GM21360 (cell line): ENCODE measurements around the gene DNAH10.

ENCODE experiments used
- ATAC-seq: cut with Tn5 transposase; IDR thresholded peaks from one replicate; pipeline ENCODE4 v1.9.1; 2021; ENCODE audit warnings: mild to moderate bottlenecking, moderate library complexity; ENCODE audit not compliant: unreplicated experiment

DNAH10 gene

DNA sequence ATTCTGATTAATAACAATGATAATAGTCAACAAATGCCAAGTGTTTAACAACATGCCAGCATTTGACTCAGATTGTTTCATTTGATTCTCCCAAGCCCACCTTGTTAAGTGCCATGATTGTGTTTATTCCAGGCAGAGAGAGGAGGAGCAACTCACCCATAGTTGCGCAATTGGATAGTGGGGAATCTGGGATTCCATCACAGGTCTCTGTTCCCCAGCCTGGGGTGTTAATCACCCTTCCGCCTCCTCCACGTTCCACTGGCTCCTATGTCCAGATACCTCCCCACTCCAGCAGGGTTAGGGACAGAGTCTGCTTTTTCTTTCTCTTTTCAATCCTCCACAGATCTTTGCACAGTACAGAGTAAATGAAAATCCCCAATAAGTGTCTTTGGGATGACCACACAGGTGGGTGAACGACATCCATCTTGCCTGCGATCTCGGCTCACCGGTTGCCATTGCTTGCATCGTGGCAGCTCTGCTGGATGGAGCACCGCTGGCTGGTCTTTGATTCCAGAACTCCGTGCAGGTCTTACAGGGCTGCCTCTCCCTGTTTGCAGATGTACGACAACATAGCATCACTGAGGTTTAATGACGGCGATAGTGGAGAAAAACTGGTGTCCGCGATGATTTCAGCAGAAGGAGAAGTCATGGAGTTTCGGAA lies 78.8 kb downstream of the DNAH10 start:
- no peak for ATAC-seq

GRCh38 chr12:123843912-123844748 lies 82.0 kb downstream of the DNAH10 start:
- ATAC-seq: no peak

DNA sequence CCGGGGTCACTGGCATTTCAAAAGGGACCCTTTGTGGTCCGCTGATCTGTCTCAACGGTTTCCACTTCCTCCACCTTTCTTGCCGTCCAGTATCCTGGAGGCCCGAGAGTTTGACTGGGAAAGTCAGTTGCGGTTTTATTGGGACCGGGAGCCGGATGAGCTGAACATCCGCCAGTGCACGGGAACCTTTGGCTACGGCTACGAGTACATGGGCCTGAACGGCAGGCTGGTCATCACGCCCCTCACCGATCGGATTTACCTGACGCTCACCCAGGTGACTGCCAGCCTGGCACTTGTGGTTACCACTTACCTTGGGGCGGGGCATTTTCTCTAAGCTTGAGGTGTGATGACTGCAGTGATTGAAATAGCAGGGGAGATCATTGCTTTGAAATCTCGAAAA lies 83.8 kb downstream of the DNAH10 start:
- ATAC-seq: no peak

DNA sequence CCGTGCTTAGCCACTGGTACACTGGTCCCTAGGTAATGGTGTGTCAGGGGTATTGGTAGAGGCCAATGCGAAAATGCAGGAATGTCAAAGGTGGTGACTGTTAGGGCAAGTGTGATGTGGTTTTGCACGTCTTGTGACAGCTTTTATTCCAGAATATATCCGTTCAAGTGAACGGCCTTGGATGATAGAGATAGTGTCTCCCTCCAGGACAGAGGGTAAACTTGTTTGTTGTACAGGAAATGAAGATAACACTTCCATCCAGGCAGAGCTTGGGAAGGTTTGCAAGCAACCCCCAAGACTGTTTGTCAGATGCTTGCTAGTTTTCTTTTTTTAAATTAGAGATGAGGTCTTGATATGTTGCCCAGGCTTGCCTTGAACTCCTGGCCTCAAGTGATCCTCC lies 84.2 kb downstream of the DNAH10 start:
- ATAC-seq: no peak

DNA sequence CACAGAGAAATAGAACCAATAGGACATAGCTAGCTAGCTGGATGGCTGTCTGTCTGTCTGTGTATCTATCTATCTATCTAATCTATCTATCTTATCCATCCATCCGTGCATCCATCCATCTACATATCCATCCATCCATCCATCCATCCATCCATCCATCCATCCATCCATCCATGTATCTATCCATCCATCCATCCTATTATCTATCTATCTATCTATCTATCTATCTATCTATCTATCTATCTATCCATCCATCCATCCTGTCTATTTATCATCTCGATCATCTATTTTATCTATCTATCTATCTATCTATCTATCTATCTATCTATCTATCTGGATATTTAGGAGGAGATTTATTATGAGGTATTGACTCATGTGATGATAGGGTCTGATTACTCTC lies 84.9 kb downstream of the DNAH10 start:
- no peak for ATAC-seq

GRCh38 chr12:123847876-123848275 lies 85.8 kb downstream of the DNAH10 start:
- ATAC-seq: no peak

DNA sequence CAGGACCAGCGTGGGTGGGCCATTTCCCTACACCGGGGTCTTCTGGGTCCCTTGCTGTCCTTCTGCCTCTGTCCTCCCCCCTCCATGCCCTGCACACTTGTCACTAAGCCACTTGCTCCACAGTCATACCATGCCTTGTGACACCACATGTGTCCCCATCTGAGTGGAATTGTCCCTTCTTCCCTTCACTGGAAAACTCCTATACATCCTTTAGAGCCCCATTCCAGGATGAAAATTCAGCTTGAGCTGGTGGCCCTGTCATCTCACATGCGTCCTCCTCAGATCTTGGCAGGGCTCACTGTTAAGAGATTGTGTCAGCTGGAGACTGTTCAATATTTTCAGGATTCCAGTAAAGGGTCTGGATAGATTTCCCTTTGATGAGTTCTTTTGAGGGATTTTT lies 87.4 kb downstream of the DNAH10 start:
- no peak for ATAC-seq

GRCh38 chr12:123850246-123851134 lies 88.4 kb downstream of the DNAH10 start:
- ATAC-seq: no peak

GRCh38 chr12:123853396-123854070 lies 91.4 kb downstream of the DNAH10 start:
- no peak for ATAC-seq

- ATAC-seq: no peak
Observed at GRCh38 chr12:123854232-123854631, 92.1 kb downstream of the DNAH10 start.

DNA sequence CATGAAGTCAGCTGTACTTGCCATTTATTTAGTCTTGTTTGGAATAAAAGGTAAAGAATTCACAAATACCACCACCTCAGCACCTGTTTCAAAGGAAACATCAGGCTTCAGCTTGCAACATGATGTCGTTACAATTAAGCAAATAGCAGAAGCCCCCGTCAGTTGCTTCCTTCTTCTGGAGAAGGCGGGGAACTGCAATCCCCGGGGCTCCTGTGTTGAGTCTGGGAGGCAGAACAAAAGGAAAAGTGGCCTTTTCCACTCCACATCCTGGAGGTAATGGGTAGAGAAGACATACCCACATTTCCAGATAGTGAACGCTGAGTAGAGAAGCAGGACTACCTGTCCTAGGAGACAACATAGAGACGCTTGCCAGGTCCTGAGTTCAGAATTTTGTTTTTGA lies 92.8 kb downstream of the DNAH10 start:
- ATAC-seq: no peak

DNA sequence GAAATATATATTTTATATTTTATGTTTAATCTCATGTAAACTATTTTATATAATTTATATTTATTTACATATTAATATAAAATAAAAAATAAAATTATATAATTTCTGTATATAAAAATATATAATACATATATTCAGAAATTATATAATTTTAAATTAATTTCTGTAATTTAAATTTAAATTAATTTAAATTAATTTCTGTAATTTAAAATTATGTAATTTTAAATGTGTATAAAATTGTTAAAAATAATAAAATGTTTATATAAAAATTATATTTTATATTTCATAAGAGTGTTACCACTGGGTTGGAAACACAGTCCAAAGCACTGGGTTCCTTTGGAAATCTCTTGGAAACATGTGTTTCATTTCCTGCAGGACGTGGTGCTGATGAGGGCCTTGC lies 94.6 kb downstream of the DNAH10 start:
- no peak for ATAC-seq

DNA sequence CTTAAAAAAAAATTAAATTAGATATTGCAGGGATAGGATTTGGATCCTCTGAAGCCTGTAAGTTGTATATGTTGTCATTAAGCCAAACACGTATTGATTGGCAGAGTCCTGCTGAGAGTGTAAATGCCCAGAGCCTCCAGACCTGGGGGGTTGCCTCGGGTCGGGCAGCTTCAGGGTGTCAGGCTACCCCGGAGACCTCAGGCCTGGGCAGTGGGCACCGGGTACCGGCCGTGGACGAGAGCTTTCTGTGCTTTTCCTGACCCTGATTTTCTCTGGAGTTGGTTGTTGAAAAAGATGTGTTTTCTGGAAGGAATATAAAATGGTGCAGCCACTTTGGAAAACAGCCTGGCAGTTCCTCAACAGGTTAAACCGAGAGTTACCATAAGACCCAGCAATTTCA lies 96.1 kb downstream of the DNAH10 start:
- no peak for ATAC-seq

- no peak for ATAC-seq
Observed at GRCh38 chr12:123859035-123859434, 96.9 kb downstream of the DNAH10 start.

- ATAC-seq: no peak
Observed at GRCh38 chr12:123860377-123860776, 98.3 kb downstream of the DNAH10 start.

DNA sequence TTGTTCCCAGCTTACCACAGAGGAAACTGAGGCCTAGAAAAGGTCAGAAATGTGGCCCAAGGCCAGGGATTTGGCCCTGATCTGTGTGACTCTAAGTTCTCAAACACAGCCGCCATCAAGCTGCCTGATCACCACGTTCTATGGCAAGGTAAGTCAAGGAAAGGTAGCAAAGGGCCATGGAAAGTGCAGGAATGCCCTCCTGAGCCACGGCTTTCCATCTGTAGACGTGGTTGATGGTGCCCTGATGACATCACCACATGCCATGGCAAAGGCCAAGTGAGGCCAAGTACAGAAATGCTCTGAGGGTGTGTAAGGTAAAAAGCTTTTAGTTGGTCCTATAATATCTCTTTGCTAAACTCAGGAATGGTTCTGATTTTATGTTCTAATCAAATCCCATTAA lies 99.3 kb downstream of the DNAH10 start:
- no peak for ATAC-seq

DNA sequence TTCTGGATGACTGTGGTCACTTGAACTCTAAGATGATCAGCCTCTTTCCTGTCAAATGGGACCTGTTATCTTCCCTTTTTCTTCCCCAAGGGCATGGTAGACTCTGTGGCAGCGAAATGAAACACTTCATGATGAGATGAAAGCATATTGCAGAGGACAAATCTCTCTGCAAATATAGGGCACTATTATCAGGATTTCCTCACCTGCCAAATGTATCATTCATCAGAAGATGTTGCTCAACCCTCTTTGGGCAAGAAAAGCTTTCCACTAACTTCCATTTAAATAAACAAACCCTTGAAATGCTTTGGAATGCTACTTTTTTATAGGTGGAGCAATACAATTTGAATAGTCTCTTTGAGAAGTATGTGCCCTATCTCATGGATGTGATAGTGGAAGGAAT lies 105.0 kb downstream of the DNAH10 start:
- no peak for ATAC-seq

DNA sequence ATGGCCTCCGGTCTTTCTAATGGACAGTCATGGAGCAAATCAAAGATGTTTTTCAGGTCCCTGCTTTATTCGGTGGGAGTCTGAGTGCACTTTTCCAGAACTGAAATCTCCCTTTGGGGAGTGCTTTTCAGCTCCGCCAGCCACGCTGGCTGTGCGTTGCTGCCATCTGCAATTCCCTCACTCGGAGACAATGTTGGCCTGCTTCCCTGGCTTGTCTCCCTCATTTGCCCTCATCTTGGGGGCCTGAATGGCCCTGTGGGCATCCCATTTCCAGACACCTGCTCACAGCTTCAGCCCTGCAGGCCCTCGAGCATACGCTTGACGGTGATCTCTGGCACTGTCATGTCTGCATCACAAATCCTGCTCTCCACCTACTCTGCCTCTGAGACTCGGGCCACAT lies 106.7 kb downstream of the DNAH10 start:
- ATAC-seq: no peak

GRCh38 chr12:123873793-123874192 lies 111.7 kb downstream of the DNAH10 start:
- no peak for ATAC-seq

DNA sequence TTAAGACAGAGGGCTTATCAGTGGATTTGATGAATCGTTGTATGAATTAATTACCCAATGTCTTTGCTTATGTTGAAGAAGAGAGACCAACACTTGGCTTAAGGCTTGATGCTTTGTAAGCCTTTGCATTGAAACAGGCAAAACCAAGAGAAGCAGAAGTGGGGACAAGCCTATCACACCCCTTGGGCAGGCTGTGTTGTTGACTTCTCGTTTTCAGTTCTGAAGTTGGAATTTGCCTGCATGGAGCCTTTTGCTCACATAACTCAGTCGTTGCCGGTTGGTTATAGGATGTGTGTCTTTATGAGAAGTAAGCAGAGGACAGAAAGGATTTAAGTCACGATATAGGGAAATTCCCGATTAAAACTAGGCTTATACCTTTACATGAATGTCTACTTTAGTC lies 115.9 kb downstream of the DNAH10 start:
- ATAC-seq: no peak

- no peak for ATAC-seq
Observed at GRCh38 chr12:123879101-123879500, 117.0 kb downstream of the DNAH10 start.
